Stimulated activated CD4-positive, alpha-beta T cell treated with anti-CD3 and anti-CD28 coated beads, Interleukin-4, amount 100 ng/mL, for 4 hours (primary cell): ENCODE results near the gene SPAG9.

Experiments
- DNase-seq, 2 experiments: peaks; one replicate each; pipeline ENCODE4 v3.0.0-alpha.2; 2020

The SPAG9 gene, protein sequence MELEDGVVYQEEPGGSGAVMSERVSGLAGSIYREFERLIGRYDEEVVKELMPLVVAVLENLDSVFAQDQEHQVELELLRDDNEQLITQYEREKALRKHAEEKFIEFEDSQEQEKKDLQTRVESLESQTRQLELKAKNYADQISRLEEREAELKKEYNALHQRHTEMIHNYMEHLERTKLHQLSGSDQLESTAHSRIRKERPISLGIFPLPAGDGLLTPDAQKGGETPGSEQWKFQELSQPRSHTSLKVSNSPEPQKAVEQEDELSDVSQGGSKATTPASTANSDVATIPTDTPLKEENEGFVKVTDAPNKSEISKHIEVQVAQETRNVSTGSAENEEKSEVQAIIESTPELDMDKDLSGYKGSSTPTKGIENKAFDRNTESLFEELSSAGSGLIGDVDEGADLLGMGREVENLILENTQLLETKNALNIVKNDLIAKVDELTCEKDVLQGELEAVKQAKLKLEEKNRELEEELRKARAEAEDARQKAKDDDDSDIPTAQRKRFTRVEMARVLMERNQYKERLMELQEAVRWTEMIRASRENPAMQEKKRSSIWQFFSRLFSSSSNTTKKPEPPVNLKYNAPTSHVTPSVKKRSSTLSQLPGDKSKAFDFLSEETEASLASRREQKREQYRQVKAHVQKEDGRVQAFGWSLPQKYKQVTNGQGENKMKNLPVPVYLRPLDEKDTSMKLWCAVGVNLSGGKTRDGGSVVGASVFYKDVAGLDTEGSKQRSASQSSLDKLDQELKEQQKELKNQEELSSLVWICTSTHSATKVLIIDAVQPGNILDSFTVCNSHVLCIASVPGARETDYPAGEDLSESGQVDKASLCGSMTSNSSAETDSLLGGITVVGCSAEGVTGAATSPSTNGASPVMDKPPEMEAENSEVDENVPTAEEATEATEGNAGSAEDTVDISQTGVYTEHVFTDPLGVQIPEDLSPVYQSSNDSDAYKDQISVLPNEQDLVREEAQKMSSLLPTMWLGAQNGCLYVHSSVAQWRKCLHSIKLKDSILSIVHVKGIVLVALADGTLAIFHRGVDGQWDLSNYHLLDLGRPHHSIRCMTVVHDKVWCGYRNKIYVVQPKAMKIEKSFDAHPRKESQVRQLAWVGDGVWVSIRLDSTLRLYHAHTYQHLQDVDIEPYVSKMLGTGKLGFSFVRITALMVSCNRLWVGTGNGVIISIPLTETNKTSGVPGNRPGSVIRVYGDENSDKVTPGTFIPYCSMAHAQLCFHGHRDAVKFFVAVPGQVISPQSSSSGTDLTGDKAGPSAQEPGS (N-terminal part only)

DNA sequence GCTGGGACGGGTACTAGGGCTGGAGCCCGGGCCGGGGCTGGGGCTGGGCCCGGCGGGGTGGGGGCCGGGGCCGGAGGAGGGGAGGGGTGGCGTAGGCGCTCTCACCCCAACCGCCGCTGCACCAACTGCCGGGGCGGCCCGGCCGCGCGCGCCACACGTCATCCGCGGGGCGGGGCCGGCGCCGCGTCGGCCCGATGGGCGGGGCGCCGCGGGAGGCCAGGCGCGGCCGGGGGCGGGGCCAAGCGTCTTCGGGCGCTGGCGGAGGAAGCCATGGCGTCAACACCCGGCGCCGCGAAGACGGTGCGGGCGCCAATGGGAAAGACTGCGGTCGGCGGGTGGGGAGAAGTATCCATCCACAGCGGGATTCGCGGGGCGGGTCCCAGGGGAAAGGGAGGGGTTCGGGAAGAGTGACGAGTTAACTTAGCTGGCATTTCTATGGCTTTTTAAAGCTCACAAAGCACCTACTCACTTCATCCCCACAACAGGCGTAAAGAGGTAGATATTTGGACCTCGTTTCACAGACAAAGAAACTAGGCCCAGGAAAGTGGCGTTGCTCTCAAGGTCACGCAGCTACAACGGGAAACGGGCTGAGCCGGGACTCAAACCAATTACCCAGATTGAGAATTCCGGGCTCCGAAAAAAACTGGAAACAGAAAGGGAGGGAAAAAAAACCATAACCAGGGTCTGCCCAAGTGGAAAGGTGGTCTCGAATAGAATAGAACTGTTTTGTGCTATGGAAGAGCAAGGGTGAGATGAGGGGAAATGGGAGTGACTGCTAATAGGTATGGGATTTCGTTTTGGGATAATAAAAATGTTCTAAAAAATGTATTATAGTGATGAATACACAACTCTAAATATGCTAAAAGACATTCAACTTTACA, at the start of gene SPAG9:
TSS of gene SPAG9 (minus strand) at position 130 of the 881 bp plus-strand sequence. CDS start 212 bp downstream, outside the sequence.
- peak; percentile 86 to 88 for DNase-seq

DNA sequence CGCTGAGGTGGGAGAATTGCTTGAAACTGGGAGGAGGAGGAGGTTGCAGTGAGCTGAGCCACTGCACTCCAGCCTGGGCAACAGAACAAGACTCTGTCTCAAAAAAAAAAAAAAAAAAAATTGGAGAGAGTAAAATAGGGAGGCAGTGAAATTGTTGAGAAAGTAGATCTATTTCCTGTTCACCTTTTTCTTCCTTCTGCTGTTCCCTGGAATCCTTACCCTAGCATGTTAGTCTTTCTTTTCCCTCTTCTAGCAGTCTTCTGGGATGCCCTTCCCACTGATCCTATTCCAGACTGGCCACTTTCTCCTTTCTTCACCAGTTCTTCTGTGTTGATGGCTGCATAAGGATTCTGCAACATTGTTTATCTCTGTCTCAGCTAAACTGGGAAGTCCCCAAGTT, 48.7 kb upstream of the SPAG9 start:
- no peak for DNase-seq

DNA sequence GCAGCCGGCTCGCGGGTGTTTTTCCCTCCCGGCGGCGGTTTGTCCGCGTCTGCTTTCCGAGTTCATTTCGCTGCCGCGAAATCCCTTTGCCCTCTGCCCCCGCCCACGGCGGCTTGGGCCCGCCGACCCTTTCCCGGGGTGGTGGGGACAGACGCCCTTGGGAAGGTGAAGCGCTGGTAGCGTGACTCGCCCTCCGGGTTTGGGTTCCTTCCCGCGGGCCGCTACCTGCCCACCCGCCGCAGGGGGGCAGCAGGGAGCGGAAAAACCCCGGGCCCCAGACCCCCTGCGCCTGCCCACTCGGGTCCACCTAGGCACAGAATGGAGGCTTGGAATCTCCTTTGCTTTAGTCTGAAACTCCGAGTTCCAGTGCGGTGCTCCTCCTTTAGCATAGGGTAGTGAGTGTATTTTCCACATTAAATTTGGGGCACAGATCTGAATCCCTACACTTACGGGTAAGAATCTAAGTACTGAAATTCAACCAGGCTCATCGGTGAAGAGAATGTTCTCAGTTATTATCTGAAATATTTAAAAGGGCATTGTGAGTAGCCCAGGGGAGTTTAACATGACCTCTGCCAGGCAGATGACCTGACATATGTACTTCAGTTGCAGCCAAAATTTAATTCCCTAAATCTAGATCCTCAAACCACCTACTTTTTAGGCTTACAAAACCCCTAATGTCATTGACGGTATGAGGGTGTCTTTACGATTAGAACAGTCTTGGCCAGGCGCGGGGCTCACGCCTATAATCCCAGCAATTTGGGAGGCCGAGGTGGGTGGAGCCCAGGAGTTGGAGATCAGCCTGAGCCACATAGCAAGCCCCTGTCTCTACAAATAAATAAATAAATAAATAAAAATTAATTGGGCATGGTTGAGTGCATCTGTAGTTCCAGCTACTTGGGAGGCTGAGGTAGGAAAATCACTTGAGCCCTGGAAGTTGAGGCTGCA, 46.6 kb upstream of the SPAG9 start:
- peak; percentile 68 to 76 for DNase-seq

DNA sequence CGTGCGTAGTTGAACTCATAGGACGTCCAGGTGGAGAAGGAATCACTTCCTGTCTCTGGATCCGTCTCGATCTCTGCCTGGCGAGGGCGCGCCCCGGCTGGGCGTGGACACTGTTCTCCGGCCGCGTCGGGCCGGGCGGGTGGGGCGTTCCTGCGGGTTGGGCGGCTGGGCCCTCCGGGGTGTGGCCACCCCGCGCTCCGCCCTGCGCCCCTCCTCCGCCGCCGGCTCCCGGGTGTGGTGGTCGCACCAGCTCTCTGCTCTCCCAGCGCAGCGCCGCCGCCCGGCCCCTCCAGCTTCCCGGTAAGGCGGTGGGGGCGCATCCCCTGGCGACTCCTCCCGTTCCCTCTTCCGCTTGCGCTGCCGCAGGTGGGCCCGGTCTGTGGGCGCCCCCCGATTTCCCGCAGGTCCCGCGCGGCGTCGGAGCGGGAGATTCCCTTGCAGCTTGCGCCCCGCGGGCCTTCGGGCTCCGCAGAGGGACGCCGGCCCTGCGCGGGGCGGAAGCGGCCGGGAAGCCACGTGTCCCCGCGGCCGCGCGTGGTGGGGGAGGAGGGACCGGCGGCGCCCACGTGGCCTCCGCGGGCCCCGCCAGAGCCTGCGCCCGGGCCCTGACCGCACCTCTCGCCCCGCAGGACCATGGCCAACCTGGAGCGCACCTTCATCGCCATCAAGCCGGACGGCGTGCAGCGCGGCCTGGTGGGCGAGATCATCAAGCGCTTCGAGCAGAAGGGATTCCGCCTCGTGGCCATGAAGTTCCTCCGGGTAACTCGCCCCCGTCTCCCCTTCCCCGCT, 45.7 kb upstream of the SPAG9 start, which contains the start of gene NME2:
TSS of gene NME2 (plus strand) at position 214 of the 789 bp plus-strand sequence. CDS start at position 634, 420 bp downstream.
- DNase-seq = peak; percentile 66 to 77

DNA sequence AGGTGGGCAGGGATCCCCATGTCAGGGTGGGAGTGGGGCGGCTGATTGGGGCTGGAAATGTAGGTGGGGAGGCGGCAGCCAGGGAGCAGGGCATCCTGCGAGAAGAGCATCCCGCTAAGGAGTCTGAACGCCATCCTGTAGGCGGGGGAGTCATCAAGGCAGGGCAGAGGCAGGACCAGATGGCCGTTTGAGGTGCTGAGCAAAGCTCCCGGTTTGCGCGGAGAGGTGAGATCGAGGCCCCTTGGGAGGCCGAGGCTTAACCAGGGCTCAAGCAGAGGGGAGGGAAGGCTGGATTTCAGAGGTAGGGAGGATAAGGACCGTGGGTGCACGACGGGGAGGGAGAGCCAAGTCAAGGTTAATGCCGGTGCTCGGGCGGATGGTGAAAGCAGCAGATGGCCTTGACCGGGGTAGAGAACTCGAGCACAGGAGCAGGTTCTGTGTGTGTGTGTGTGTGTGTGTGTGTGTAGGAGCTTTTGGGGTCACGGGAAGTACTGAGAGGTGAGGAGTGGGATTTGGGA, 45.1 kb upstream of the SPAG9 start:
- peak in 1 of 2 experiments; percentile 12 for DNase-seq

DNA sequence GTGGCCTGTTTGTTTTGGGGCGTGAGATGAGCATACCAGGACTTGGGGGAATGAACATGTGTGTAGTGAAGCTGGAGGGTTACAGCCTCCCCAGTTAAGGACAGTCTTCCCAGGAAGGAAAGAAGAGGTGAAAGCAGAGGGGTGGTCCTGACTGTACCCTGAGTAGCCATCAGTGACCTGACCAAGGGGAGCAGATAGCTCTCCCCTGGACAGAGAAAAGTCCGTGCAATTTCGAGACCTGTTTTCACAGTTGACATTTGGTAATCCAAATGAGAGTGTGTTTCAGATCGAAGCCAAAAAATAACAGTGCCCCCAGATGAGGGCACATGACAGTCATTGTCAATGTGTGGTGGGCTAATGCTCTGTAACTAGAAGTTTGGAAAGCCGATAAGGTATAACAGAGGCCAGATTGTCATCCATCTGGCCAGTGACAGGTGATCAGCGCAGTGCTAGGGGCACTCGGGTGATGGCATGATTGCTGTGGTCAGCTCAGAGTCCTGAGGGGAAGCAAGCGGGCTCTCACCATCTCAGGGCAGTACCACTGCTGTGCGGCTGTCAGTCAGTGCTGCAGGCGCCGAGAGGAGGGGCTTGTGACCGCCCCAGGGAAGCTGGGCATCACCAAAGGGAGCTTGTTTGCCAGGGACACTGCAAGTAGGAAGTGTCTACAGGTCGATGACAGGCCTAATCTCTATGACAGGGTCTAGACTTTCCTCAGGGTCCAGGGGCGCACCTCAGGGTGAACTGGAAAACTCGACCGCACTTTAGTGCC, 44.4 kb upstream of the SPAG9 start:
- no peak for DNase-seq

DNA sequence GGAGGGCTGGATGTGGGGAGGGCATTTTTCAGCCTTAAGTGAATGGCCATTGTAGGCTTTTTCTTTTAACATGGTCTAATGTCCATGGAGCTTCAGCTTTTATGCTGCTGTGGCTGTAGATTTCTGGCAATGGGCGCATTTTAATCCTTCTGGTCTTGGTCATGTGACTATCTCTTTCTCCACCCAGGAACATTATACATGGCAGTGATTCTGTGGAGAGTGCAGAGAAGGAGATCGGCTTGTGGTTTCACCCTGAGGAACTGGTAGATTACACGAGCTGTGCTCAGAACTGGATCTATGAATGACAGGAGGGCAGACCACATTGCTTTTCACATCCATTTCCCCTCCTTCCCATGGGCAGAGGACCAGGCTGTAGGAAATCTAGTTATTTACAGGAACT, 40.9 kb upstream of the SPAG9 start:
- no peak for DNase-seq

DNA sequence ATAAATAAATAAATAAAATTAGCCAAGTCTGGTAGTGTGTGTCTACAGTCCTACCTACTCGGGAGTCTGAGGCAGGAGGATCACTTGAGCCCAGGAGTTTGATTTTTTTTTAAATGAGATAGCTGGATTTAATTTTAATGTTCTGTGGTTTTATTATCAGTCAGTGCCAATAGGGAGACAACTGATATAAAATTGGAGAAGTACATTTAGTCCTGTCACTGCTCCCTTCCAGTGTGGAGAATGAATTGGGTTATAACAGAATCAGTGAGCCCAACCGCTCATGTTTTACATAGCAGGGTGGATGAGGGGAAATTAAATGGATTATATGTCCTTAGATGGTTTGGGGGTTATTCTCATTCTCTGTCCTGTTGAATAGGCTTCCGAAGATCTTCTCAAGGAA, 38.9 kb upstream of the SPAG9 start:
- no peak for DNase-seq

DNA sequence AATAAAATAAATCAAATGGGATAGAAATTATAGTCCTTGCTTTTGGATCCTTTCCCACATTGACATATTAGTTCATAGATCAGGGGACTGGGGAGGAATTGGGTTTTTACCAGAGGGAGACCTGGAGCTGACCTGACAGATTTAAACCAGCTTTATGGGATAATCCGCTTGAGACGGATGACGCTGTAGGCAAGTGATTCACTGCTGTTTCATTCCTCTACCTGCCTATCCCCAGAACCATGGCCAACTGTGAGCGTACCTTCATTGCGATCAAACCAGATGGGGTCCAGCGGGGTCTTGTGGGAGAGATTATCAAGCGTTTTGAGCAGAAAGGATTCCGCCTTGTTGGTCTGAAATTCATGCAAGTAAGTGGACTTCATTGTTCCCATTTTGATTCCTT, 34.7 kb upstream of the SPAG9 start:
- DNase-seq = no peak

DNA sequence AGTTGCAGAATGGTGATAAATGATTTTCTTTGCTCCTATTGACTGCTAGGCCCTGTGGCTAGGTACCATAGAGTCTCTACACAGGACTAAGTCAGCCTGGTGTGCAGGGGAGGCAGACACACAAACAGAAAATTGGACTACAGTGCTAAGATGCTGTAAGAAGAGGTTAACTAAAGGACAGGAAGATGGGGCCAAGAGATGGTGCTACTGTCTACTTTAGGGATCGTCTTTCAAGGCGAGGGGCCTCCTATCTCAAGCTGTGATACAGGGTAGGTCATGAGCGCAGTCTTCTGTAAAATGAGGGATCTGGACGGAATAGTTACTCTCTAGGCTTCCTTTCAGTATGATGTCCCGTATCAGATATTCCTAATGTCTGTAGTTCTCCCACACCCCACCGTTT, 33.5 kb upstream of the SPAG9 start:
- no peak for DNase-seq

DNA sequence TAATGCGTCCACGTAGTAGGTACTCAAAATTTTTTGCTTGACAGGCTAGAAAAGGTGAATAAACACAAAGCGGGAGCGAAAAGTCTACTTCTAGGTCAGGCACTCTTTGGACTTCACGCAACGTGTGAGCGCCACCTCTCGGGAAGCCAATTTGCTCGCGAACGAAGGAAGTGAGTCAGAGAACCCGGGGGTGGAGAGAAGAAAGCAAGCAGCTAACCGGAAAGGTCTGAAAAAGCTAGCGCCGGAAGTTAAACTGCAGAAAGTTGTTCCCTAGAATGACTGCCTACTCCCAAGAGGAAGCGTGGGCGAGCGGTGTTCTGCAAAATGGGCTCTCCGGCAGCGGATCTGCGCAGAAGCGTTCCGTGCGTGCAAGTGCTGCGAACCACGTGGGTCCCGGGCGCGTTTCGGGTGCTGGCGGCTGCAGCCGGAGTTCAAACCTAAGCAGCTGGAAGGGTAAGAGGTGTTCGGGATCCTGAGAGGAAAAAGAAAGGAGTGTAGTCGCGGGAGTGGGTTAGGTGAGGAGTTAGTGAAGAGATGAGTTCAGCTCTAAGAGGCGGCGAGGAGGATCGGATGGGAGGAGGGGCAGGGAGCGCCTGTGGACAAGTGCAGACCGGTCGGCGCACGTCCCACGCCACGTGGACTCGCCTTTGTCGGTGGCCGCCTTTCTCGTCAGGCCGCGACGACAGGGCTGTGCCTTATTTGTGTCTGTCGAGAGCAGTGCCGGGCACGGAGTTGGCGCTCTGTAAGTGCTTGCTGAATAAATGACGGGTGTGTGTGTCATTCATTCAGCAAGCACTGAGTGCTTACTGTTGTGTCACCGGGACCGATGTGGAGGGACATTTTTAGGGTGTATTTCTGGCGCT, 32.8 kb upstream of the SPAG9 start, which contains the start of gene NME1:
TSS of gene NME1 (plus strand) at position 350 of the 863 bp plus-strand sequence. CDS start 2,096 bp downstream, outside the sequence.
- peak; percentile 94 to 97 for DNase-seq

DNA sequence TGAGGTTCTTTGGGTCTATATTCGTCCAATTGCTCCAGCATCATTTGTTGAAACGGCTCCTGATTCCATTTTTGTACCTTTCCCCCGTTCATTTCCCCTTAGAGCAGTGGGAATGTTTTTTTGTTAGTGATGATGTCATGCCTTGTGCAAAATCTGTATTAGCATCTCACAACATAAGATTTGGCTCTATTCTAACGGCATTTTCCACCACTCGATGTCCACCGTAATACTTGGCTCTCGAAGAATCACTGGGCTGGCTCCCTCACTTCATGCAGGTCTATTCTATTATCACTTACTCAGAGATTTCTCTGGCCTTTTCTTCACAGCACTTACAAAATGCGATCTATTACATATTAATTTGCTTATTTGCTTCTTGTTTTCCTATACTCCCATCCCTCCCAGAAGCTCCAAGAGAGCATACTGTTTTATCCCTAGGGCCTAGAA, 32.1 kb upstream of the SPAG9 start:
- no peak for DNase-seq

DNA sequence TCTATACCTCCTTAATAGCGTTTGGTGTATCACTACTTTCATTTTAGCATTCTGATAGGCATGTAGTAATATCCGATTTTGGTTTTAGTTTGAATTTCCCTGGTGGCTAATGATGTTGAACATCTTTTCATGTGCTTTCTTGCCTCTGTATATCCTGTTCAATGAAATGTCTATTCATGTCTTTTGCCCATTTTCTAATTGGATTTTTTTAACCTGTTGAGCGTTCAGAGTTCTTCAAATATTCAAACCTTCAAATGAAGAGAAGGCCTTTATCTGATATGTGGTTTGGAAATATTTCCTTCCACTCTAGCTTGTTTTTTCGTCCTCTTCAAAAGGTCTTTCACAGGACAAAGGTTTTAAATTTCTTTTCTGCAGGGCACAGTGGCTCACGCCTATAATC, 30.3 kb upstream of the SPAG9 start:
- DNase-seq = no peak

DNA sequence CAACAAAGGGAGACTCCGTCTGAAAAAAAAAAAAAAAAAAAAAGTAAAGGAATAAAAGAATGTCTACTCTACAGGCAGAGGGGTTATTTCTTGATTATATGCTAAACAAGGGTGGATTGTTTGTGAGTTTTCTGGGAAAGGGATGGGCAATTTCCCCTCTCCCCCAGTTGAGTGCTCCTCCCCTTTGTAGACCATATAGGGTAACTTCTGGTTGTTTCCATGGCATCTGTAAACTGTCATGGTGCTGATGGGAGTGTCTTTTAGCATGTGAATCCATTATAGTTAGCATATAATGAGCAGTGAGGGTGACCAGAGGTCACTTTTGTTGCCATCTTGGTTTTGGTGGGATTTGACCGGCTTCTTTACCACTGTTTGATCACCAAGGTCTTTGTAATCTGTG, 28.5 kb upstream of the SPAG9 start:
- no peak for DNase-seq

DNA sequence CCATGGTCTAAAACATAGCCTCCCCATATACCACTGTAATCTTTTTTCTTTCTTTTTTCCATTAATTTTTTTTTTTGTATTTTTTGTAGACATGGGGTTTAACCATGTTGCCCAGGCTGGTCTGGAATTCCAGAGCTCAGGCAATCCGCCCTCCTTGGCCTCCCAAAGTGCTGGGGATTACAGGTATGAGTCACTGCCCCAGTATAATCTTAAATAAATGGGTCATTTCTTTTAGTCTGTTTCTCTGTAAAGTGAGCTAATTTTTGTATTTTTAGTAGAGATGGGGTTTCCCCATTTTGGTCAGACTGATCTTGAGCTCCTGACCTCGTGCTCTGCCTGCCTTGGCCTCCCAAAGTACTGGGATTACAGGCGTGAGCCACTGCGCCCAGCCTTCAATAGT, 27.0 kb upstream of the SPAG9 start:
- DNase-seq = no peak

DNA sequence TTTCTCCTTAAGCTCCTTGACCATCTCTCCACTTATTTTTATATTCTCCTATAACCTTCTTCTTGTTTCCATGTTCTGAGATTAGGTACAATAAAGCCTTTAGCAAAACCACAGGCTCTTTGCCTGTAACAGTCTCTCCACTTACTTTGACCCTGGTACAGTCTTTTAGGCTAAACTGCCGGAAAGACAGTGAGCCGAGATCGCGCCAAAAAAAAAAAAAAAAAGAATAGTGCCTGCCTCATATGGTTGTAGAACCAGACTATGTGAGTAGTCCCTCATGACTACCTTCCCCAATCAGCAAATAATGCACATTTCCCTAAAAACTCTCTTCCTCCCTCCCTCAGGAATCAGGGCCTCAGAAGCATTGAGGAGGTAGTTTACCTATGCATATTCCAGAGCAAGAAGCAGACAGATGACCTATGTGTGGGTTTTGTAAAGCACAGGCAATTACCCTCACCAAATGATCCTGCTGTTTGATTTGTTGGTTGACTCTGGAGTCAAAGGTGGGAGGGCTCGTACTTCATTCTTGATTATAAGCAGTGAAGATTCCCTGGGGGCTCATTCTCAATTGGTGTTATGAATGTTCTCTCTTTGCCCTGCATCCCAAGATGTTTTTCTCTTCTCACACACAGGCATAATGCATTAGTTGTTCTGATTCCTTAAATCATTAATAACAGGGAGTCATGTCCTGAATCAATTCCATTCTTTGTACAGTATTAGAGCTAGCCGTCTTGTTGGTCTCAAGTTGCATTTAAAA, 23.8 kb upstream of the SPAG9 start:
- DNase-seq = no peak

DNA sequence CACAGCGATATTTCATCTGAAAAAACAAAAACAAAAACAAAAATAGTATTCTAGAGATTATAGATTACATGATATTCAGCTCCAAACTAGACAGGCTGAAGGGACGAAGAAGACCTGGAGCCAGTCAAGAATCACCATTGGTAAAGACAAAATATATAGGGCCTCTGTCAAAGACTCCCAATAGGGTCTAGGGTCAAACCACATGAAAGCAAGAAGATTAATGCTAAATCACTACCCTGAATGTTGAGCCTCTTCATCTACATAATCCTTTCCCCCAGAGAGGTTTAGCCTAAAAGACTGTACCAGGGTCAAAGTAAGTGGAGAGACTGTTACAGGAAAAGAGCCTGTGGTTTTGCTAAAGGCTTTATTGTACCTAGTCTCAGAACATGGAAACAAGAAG, 21.9 kb upstream of the SPAG9 start:
- DNase-seq = no peak
